NOMO-1 (cell line): ENCODE measurements around the gene YIPF7.

Experiments used
- DNase-seq, 2 experiments: peaks; one replicate each; lab custom pipeline; 2025; ENCODE audit not compliant: unreplicated experiment in 2 of 2; lab: John Stamatoyannopoulos, UW

YIPF7 gene

DNA sequence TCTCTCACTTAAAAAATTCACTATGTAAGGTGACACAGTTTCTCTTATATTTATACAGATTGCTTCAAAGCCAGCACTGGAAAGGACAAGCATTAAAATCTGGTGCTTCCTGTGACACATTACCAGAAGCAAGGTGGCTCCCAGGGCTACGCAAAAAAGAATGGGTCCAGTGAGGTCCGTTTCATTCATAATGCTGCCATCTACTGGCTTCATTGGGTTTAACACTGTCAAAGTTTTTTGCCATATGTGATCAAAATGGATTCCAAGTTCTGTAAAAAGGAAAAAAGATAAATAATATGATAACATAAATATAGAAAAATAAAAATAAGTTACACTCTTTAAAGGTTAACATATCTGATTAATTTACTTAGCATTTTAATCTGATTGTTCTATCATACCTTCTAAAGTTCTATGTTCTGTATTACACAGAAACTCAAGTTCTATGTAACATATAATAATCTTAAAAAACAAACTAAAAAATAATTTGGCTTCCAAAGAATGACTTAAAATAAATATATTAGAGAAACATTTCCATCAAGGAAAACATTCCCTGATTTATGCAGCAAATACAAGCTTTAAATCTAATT, 22.1 kb downstream of the YIPF7 start:
- peak in 1 of 2 experiments; percentile 52 for DNase-seq

DNA sequence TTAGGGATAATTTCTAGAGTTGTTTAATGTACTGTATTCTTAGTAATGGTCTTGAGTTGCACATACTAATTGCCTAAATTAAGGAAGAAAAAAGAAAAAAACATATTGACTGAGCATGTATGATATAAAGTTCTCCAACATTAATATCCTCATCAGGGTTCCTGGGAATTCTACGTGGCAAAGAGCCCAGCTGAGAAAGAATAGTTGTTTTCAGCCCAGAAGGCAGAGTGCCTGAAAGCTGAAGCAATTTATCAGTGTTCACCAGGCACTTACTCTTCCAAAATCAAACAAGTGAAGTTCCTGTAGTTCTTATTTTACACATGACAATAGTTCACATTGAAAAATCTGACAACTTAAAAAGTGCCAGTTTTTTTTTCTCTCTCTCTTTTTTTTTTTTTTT, 27.7 kb downstream of the YIPF7 start:
- DNase-seq = no peak

DNA sequence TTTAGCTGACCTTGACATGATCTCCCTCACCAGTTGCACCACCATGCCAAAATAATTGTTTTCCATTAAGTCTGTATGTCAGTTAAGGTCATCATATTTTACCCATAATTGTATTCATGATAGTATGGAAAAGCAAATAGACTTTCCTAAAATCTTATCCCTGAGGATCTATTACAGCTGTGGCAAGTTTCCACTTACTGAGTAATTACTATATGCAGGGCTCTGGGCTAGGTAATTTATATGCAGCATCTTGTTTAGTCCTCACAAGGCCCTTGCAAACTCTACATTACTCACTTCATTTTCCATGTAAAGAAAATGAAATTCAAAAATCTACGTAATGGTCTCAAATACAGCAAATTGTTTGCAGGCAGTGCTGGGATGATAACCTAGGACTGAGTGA, 34.8 kb downstream of the YIPF7 start:
- DNase-seq = no peak

DNA sequence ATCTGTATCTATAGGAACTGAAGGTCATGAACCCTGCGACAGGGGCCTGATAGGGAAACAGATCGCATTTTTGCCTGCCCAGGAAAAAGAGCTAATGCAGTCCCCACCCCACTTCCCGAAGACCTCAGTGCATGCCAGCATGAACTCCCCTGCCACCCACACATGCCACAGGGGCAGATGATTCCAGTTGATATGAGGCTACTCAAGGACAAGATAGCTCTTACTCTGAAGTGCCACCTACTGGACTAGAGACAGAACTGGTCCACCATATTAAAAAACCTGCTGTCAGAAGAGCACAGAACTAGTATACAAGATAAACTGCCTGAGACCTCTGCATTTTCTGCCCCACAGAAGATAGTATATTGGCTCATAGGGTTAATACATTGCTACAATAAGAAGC, 68.0 kb downstream of the YIPF7 start:
- DNase-seq = no peak

DNA sequence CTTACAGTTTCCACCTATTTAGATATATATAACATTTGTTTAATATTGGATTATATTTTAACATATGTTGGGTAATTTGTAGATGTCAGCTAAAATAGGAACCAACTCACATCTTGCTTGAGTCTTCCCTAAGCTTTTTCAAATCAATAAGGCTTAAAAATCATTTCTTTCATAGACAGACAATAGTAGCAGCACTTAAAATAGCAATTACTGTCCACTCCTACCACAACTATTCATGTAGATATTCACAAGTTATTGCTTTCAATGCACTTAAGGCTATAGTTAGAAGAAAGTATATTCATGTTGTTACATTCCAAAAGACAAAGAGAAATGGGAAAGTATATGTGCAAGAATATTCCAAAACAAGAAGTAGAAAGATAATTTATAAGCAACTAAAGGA, 71.2 kb downstream of the YIPF7 start:
- DNase-seq = no peak

DNA sequence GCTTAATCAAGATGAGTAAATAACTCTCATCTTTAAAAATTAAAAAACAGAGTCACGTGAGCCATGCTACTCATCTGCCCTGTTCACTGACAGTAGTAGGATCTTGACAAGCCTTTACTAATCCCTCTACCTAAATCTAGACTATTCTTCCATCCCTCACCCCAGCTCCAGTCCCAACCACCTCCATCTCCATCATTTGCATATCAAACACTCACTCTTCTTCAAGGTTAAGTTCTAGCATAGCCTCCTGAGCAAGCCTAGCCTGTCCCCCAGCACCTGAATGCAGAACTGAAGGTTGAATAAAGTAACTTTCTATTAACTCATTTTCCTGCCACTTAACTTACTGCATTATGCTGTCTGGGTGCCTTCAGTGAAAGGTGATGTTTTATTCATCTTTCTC, 72.5 kb downstream of the YIPF7 start:
- DNase-seq = no peak
